ENCODE results near the gene SFMBT2.

GRCh38 chr10:7312488-7312857 is 98.4 kb downstream of the SFMBT2 start:
- no peak for TF ChIP-seq SP1 (CRISPR knock-in tag; conservative IDR thresholded peaks at IDR 0.05)
- no peak for TF ChIP-seq CTCF (IDR thresholded peaks at IDR 0.05)
- TF ChIP-seq FOXP4 (CRISPR knock-in tag; IDR thresholded peaks at IDR 0.05) = no peak
- TF ChIP-seq ERG (CRISPR knock-in tag; IDR thresholded peaks at IDR 0.05) = no peak
